Measurements from ENCODE around the gene RBBP4. TPM values are rescaled to one million over a fixed set of nuclear protein-coding genes. Genes with fewer than 3 reads are reported as not detected.
A peak's percentile ranks its signal among the peaks of the same experiment; 100 is the strongest.

RBBP4 gene
- total RNA-seq, 3 donors from 2014 or later, result 111 to 161 (median 121) TPM

- Histone ChIP-seq H3K27me3 (no peaks in the 10 kb centered on the region), H3K4me1 (peaks cover 0 to 6% of the 10 kb centered on the region in 2 donors), H3K27ac (peak overlapping the region in 1 of 2 donors; percentile 89), H3K9me3 (no peaks in the 10 kb centered on the region), H3K36me3 (no peaks in the 10 kb centered on the region), H3K4me3 (no peak overlapping the region)
- no peak for TF ChIP-seq CTCF (IDR thresholded peaks at IDR 0.05)
- no peak for TF ChIP-seq POLR2AphosphoS5 (IDR thresholded peaks at IDR 0.05)
- TF ChIP-seq POLR2A (IDR thresholded peaks at IDR 0.05), result no peak
- no peak for DNase-seq (ENCODE audit: low spot score in 2 of 2)
- intact Hi-C loops (cut with DNase I; ENCODE audit: low total_unique reads), result no loop called here
Observed at GRCh38 chr1:32718527-32718926, 67.5 kb downstream of the RBBP4 start.

GRCh38 chr1:32719681-32720275, 68.8 kb downstream of the RBBP4 start:
- H3K4me3 ChIP-seq, result no peak overlapping the region
- intact Hi-C loops (cut with DNase I; ENCODE audit: low total_unique reads), result loop anchor here (1.0 kb wide), 1 partner anchor 47 kb away; no protein-coding TSS in a partner anchor
- H3K4me1 ChIP-seq, result peaks cover 0 to 6% of the 10 kb centered on the region in 2 donors
- no peaks in the 10 kb centered on the region for H3K27me3 ChIP-seq
- no peaks in the 10 kb centered on the region for H3K9me3 ChIP-seq
- DNase-seq (ENCODE audit: low spot score in 2 of 2), result no peak
- no peak overlapping the region for H3K27ac ChIP-seq
- H3K36me3 ChIP-seq, result no peaks in the 10 kb centered on the region
- no peak for TF ChIP-seq POLR2A (IDR thresholded peaks at IDR 0.05)
- TF ChIP-seq CTCF (IDR thresholded peaks at IDR 0.05), result no peak
- no peak for TF ChIP-seq POLR2AphosphoS5 (IDR thresholded peaks at IDR 0.05)

GRCh38 chr1:32724678-32725614, 73.9 kb downstream of the RBBP4 start:
- intact Hi-C loops (cut with DNase I; ENCODE audit: low total_unique reads), result no loop called here
- no peak for DNase-seq (ENCODE audit: low spot score in 2 of 2)
- Histone ChIP-seq H3K9me3 (no peaks in the 10 kb centered on the region), H3K27ac (no peak overlapping the region), H3K4me3 (no peak overlapping the region), H3K4me1 (no peaks in the 10 kb centered on the region), H3K36me3 (no peaks in the 10 kb centered on the region), H3K27me3 (no peaks in the 10 kb centered on the region)
- no peak for TF ChIP-seq CTCF (IDR thresholded peaks at IDR 0.05)
- TF ChIP-seq POLR2AphosphoS5 (IDR thresholded peaks at IDR 0.05), result no peak
- TF ChIP-seq POLR2A (IDR thresholded peaks at IDR 0.05), result no peak

GRCh38 chr1:32725615-32725982, 74.6 kb downstream of the RBBP4 start:
- DNase-seq (ENCODE audit: low spot score in 2 of 2), result no peak
- Histone ChIP-seq H3K27ac (no peak overlapping the region), H3K9me3 (no peaks in the 10 kb centered on the region), H3K27me3 (no peaks in the 10 kb centered on the region), H3K36me3 (no peaks in the 10 kb centered on the region), H3K4me1 (no peaks in the 10 kb centered on the region), H3K4me3 (no peak overlapping the region)
- no peak for TF ChIP-seq POLR2A (IDR thresholded peaks at IDR 0.05)
- TF ChIP-seq CTCF (IDR thresholded peaks at IDR 0.05), result no peak
- intact Hi-C loops (cut with DNase I; ENCODE audit: low total_unique reads), result no loop called here

GRCh38 chr1:32727876-32728275, 76.9 kb downstream of the RBBP4 start:
- DNase-seq (ENCODE audit: low spot score in 2 of 2), result no peak
- no peak for TF ChIP-seq CTCF (IDR thresholded peaks at IDR 0.05)
- no peak for TF ChIP-seq POLR2A (IDR thresholded peaks at IDR 0.05)
- TF ChIP-seq POLR2AphosphoS5 (IDR thresholded peaks at IDR 0.05), result no peak
- Histone ChIP-seq H3K27me3 (no peaks in the 10 kb centered on the region), H3K27ac (no peak overlapping the region), H3K4me1 (no peaks in the 10 kb centered on the region), H3K36me3 (no peaks in the 10 kb centered on the region), H3K9me3 (no peaks in the 10 kb centered on the region), H3K4me3 (no peak overlapping the region)
- intact Hi-C loops (cut with DNase I; ENCODE audit: low total_unique reads), result no loop called here
